Mononuclear cell (primary cell): ENCODE data around the gene ATF4. TPM values are rescaled to one million over a fixed set of nuclear protein-coding genes. Genes with fewer than 3 reads are reported as not detected.

Experiments used
- H3K27me3 ChIP-seq: 2 replicates; pipeline ENCODE4 v1.6.0; 2011; ENCODE audit warnings: low read length, control low read depth; ENCODE audit not compliant: insufficient read depth
- H3K4me1 ChIP-seq: 2 replicates; pipeline ENCODE4 v1.5.1; 2011; ENCODE audit warnings: mild to moderate bottlenecking, low read length, control low read depth; ENCODE audit not compliant: insufficient read depth
- H3K4me3 ChIP-seq: 2 replicates; pipeline ENCODE4 v1.5.1; 2011; ENCODE audit warnings: mild to moderate bottlenecking, low read length, moderate library complexity
- H3K9me3 ChIP-seq: 2 replicates; pipeline ENCODE4 v1.5.1; 2011; ENCODE audit warnings: low read depth, mild to moderate bottlenecking, control low read depth, low read length
- total RNA-seq: library from RNA; depleted of rRNA; stranded (reverse); fragments of >200 nt; gene quantifications from one replicate; pipeline ENCODE4 v1.2.3, GENCODE V29; 2012

The ATF4 gene
- total RNA-seq, 1 donor: 274 TPM

GRCh38 chr22:39527481-39527961, 7.2 kb downstream of the ATF4 start:
- no peaks in the 10 kb centered on the region for H3K27me3 ChIP-seq
- H3K4me3 ChIP-seq: no peak overlapping the region
- H3K4me1 ChIP-seq: peaks cover 92% of the 10 kb centered on the region
- no peaks in the 10 kb centered on the region for H3K9me3 ChIP-seq

GRCh38 chr22:39528080-39528661, 7.8 kb downstream of the ATF4 start:
- peaks cover 86% of the 10 kb centered on the region for H3K4me1 ChIP-seq
- H3K27me3 ChIP-seq: no peaks in the 10 kb centered on the region
- no peak overlapping the region for H3K4me3 ChIP-seq
- H3K9me3 ChIP-seq: no peaks in the 10 kb centered on the region

- H3K4me3 ChIP-seq: no peak overlapping the region
- H3K9me3 ChIP-seq: no peaks in the 10 kb centered on the region
Observed at GRCh38 chr22:39528681-39529486, 8.5 kb downstream of the ATF4 start.

GRCh38 chr22:39529487-39529851, 9.1 kb downstream of the ATF4 start:
- Histone ChIP-seq H3K27me3 (no peaks in the 10 kb centered on the region), H3K9me3 (no peaks in the 10 kb centered on the region), H3K4me3 (no peak overlapping the region), H3K4me1 (peaks cover 78% of the 10 kb centered on the region)

More at GRCh38 chr22:39528681-39529486, 8.5 kb downstream of the ATF4 start:
- no peaks in the 10 kb centered on the region for H3K27me3 ChIP-seq
- peaks cover 82% of the 10 kb centered on the region for H3K4me1 ChIP-seq

GRCh38 chr22:39530116-39530515, 9.8 kb downstream of the ATF4 start:
- no peaks in the 10 kb centered on the region for H3K27me3 ChIP-seq
- H3K4me3 ChIP-seq: no peak overlapping the region
- peaks cover 80% of the 10 kb centered on the region for H3K4me1 ChIP-seq
- H3K9me3 ChIP-seq: no peaks in the 10 kb centered on the region

- Histone ChIP-seq H3K27me3 (no peaks in the 10 kb centered on the region), H3K9me3 (no peaks in the 10 kb centered on the region), H3K4me1 (peaks cover 74% of the 10 kb centered on the region), H3K4me3 (no peak overlapping the region)
Observed at GRCh38 chr22:39530692-39531331, 10.4 kb downstream of the ATF4 start.

GRCh38 chr22:39532215-39533073, 12.1 kb downstream of the ATF4 start, which contains the start of gene RPS19BP1:
RPS19BP1 (minus strand) TSS chr22:39532748; CDS start chr22:39532738, 10 bp downstream.
- H3K27me3 ChIP-seq: no peaks in the 10 kb centered on the region
- H3K9me3 ChIP-seq: no peaks in the 10 kb centered on the region
- H3K4me1 ChIP-seq: peaks cover 57% of the 10 kb centered on the region
- H3K4me3 ChIP-seq: peak within 1 kb of the TSS; percentile 87

- H3K27me3 ChIP-seq: no peaks in the 10 kb centered on the region
- no peaks in the 10 kb centered on the region for H3K9me3 ChIP-seq
- H3K4me3 ChIP-seq: no peak overlapping the region
- H3K4me1 ChIP-seq: peaks cover 41% of the 10 kb centered on the region
Observed at GRCh38 chr22:39534092-39534506, 13.7 kb downstream of the ATF4 start.

- Histone ChIP-seq H3K9me3 (no peaks in the 10 kb centered on the region), H3K4me3 (no peak overlapping the region)
Observed at GRCh38 chr22:39534591-39535356, 14.4 kb downstream of the ATF4 start.

GRCh38 chr22:39535357-39535725, 15.0 kb downstream of the ATF4 start:
- Histone ChIP-seq H3K4me3 (no peak overlapping the region), H3K27me3 (no peaks in the 10 kb centered on the region), H3K9me3 (no peaks in the 10 kb centered on the region), H3K4me1 (peaks cover 28% of the 10 kb centered on the region)

More at GRCh38 chr22:39534591-39535356, 14.4 kb downstream of the ATF4 start:
- Histone ChIP-seq H3K27me3 (no peaks in the 10 kb centered on the region), H3K4me1 (peaks cover 34% of the 10 kb centered on the region)

GRCh38 chr22:39535831-39536449, 15.6 kb downstream of the ATF4 start:
- Histone ChIP-seq H3K27me3 (no peaks in the 10 kb centered on the region), H3K4me3 (no peak overlapping the region), H3K9me3 (no peaks in the 10 kb centered on the region), H3K4me1 (peaks cover 22% of the 10 kb centered on the region)

GRCh38 chr22:39536711-39537110, 16.3 kb downstream of the ATF4 start:
- Histone ChIP-seq H3K4me3 (no peak overlapping the region), H3K9me3 (no peaks in the 10 kb centered on the region), H3K4me1 (peaks cover 15% of the 10 kb centered on the region), H3K27me3 (no peaks in the 10 kb centered on the region)

- Histone ChIP-seq H3K4me1 (peaks cover 10% of the 10 kb centered on the region), H3K9me3 (no peaks in the 10 kb centered on the region), H3K27me3 (no peaks in the 10 kb centered on the region), H3K4me3 (no peak overlapping the region)
Observed at GRCh38 chr22:39537975-39538374, 17.6 kb downstream of the ATF4 start.

GRCh38 chr22:39543095-39543494, 22.7 kb downstream of the ATF4 start:
- H3K4me3 ChIP-seq: no peak overlapping the region
- H3K27me3 ChIP-seq: peaks cover 6% of the 10 kb centered on the region
- no peaks in the 10 kb centered on the region for H3K9me3 ChIP-seq
- peaks cover 8% of the 10 kb centered on the region for H3K4me1 ChIP-seq
